ENCODE measurements around the gene NLRP11. TPM values are rescaled to one million over a fixed set of nuclear protein-coding genes. Genes with fewer than 3 reads are reported as not detected.

NLRP11 gene
- total and polyA plus RNA-seq, 9 of the 15 experiments (the other 6 are each of a cell fraction or from before 2014, with no cell fraction given): 0.07 to 0.29 (median 0.12) TPM; not detected in 1

DNA sequence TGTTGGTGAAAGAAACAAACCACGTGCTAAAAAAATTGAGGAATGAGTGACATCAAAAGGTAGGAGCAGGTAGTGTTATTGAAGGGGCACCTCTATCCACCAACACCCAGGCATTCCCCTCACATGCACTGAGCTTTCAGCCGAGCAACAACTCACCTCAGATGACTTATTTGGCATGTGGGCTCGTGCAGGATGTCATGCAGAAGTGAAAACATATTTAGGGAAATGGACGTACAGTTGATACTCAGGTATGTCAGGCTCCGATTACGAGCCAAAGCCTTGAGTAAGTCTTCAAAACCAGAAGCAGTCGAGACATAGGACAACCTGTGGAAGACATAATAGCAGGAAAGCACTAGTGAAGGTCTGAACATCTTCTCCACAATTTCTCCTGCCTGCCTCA lies 30.4 kb downstream of the NLRP11 start:
- POLR2A ChIA-PET: interaction anchor here (0.6 kb wide), 1 partner anchor 9 kb away, joined by 3 read pairs; no protein-coding TSS in a partner anchor
- Histone ChIP-seq H3K9ac (ENCODE audit: insufficient read depth in 1 of 2, low read depth in 2 of 2, low read length in 2 of 2) (no peak overlapping the region), H2AFZ (ENCODE audit: low read depth, low read length) (no peak overlapping the region), H3K4me1 (replicated peaks in 1 of 2; ENCODE audit: control insufficient read depth in 2 of 2, insufficient read depth in 2 of 2, low read length in 2 of 2) (no peaks in the 10 kb centered on the region), H3K79me2 (ENCODE audit: control insufficient read depth, insufficient read depth, low read length) (no peaks in the 10 kb centered on the region), H3K4me2 (ENCODE audit: insufficient read depth, low read length) (no peak overlapping the region), H3K9me3 (replicated peaks; ENCODE audit: control insufficient read depth, insufficient read depth, low read depth, low read length) (no peaks in the 10 kb centered on the region), H3K27ac (ENCODE audit: extremely low read depth, low read depth, low read length) (no peak overlapping the region), H3K27me3 (ENCODE audit: control insufficient read depth in 2 of 2, insufficient read depth in 2 of 2, low read length in 2 of 2) (peaks cover 13 to 19% of the 10 kb centered on the region in 2 experiments), H4K20me1 (replicated peaks; ENCODE audit: control insufficient read depth, insufficient read depth, low read length) (no peaks in the 10 kb centered on the region), H3K9me1 (ENCODE audit: control insufficient read depth, insufficient read depth, low read length) (no peaks in the 10 kb centered on the region), H3K4me3 (no peak overlapping the region), H3K36me3 (ENCODE audit: control insufficient read depth, insufficient read depth, low read length) (no peaks in the 10 kb centered on the region)
- 4% methylated on average over 7 of the region's 7 CpGs for WGBS (ENCODE audit: insufficient coverage, low coverage, missing lambda C conversion rate)
- no peak for ATAC-seq
- in situ Hi-C loops (cut with MboI): no loop called here
- no peak for DNase-seq (ENCODE audit: extremely low read depth in 1 of 4, low spot score in 3 of 4)
- intact Hi-C loops (cut with micrococcal nuclease): loop anchor here (10.0 kb wide), 1 partner anchor 97 kb away; no protein-coding TSS in a partner anchor
- no peak for TF ChIP-seq ZFP1 (CRISPR knock-in tag; IDR thresholded peaks at IDR 0.05)
- no peak for TF ChIP-seq RFX1 (IDR thresholded peaks at IDR 0.05)
- no peak for TF ChIP-seq RHOXF2B (CRISPR knock-in tag; conservative IDR thresholded peaks at IDR 0.05)
- TF ChIP-seq, protein P1, sequence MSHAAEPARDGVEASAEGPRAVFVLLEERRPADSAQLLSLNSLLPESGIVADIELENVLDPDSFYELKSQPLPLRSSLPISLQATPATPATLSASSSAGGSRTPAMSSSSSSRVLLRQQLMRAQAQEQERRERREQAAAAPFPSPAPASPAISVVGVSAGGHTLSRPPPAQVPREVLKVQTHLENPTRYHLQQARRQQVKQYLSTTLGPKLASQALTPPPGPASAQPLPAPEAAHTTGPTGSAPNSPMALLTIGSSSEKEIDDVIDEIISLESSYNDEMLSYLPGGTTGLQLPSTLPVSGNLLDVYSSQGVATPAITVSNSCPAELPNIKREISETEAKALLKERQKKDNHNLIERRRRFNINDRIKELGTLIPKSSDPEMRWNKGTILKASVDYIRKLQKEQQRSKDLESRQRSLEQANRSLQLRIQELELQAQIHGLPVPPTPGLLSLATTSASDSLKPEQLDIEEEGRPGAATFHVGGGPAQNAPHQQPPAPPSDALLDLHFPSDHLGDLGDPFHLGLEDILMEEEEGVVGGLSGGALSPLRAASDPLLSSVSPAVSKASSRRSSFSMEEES (CRISPR knock-in tag; IDR thresholded peaks at IDR 0.05): no peak
- TF ChIP-seq RBM15 (IDR thresholded peaks at IDR 0.05; ENCODE audit: insufficient read depth, low read length): no peak
- TF ChIP-seq ZNF384 (IDR thresholded peaks at IDR 0.05; ENCODE audit: low read depth, low read length): no peak
- no peak for TF ChIP-seq FUS (optimal IDR thresholded peaks at IDR 0.05; ENCODE audit: low read depth, low read length)
- no peak for TF ChIP-seq PRPF4 (IDR thresholded peaks at IDR 0.05; ENCODE audit: insufficient read depth, low read depth, low read length, poor library complexity, severe bottlenecking)
- TF ChIP-seq, protein P2, sequence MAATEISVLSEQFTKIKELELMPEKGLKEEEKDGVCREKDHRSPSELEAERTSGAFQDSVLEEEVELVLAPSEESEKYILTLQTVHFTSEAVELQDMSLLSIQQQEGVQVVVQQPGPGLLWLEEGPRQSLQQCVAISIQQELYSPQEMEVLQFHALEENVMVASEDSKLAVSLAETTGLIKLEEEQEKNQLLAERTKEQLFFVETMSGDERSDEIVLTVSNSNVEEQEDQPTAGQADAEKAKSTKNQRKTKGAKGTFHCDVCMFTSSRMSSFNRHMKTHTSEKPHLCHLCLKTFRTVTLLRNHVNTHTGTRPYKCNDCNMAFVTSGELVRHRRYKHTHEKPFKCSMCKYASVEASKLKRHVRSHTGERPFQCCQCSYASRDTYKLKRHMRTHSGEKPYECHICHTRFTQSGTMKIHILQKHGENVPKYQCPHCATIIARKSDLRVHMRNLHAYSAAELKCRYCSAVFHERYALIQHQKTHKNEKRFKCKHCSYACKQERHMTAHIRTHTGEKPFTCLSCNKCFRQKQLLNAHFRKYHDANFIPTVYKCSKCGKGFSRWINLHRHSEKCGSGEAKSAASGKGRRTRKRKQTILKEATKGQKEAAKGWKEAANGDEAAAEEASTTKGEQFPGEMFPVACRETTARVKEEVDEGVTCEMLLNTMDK (IDR thresholded peaks at IDR 0.05; ENCODE audit: borderline replicate concordance, insufficient read depth, low read depth, low read length, poor library complexity, severe bottlenecking): no peak
- TF ChIP-seq, protein P3, sequence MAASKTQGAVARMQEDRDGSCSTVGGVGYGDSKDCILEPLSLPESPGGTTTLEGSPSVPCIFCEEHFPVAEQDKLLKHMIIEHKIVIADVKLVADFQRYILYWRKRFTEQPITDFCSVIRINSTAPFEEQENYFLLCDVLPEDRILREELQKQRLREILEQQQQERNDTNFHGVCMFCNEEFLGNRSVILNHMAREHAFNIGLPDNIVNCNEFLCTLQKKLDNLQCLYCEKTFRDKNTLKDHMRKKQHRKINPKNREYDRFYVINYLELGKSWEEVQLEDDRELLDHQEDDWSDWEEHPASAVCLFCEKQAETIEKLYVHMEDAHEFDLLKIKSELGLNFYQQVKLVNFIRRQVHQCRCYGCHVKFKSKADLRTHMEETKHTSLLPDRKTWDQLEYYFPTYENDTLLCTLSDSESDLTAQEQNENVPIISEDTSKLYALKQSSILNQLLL (CRISPR knock-in tag; IDR thresholded peaks at IDR 0.05; ENCODE audit: borderline replicate concordance): no peak
- TF ChIP-seq, protein P4, sequence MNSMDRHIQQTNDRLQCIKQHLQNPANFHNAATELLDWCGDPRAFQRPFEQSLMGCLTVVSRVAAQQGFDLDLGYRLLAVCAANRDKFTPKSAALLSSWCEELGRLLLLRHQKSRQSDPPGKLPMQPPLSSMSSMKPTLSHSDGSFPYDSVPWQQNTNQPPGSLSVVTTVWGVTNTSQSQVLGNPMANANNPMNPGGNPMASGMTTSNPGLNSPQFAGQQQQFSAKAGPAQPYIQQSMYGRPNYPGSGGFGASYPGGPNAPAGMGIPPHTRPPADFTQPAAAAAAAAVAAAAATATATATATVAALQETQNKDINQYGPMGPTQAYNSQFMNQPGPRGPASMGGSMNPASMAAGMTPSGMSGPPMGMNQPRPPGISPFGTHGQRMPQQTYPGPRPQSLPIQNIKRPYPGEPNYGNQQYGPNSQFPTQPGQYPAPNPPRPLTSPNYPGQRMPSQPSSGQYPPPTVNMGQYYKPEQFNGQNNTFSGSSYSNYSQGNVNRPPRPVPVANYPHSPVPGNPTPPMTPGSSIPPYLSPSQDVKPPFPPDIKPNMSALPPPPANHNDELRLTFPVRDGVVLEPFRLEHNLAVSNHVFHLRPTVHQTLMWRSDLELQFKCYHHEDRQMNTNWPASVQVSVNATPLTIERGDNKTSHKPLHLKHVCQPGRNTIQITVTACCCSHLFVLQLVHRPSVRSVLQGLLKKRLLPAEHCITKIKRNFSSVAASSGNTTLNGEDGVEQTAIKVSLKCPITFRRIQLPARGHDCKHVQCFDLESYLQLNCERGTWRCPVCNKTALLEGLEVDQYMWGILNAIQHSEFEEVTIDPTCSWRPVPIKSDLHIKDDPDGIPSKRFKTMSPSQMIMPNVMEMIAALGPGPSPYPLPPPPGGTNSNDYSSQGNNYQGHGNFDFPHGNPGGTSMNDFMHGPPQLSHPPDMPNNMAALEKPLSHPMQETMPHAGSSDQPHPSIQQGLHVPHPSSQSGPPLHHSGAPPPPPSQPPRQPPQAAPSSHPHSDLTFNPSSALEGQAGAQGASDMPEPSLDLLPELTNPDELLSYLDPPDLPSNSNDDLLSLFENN (IDR thresholded peaks at IDR 0.05; ENCODE audit: low read depth in 2 of 2, low read length in 2 of 2): no peak
- no peak for TF ChIP-seq ZNF197 (CRISPR knock-in tag; IDR thresholded peaks at IDR 0.05; ENCODE audit: low read depth)
- no peak for TF ChIP-seq KLF6 (CRISPR knock-in tag; IDR thresholded peaks at IDR 0.05; ENCODE audit: borderline replicate concordance)
- TF ChIP-seq RBM17 (IDR thresholded peaks at IDR 0.05; ENCODE audit: borderline replicate concordance, low read depth, low read length): no peak
- FAIRE-seq: no peak
- BruUV-seq (replicated peaks): no TSS peak
- CTCF ChIA-PET (ENCODE audit: low intra/inter-chr PET ratio): no interaction called here
